HepG2 (cell line): Measurements from ENCODE around the gene LDLRAD3. TPM values are rescaled to one million over a fixed set of nuclear protein-coding genes. Genes with fewer than 3 reads are reported as not detected.

Experiments used
- ATAC-seq: fragments of 200-7000 bp; cut with Tn5 transposase; 3 replicates; pipeline ENCODE4 v1.9.1; 2020; ENCODE audit warnings: mild to moderate bottlenecking, moderate library complexity
- BruUV-seq: library from RNA; stranded (reverse); fragments of 400-500 nt; replicated peaks from 2 replicates; lab custom pipeline; 2021; lab: Mats Ljungman, UMichigan
- CTCF ChIA-PET: fragments of 300-600 bp; formaldehyde crosslinking; extraction: SDS; loops from one replicate; lab custom pipeline; 2021; ENCODE audit warnings: low total read pairs, inconsistent platforms, low intra/inter-chr PET ratio; lab: Yijun Ruan, JAX
- POLR2A ChIA-PET: fragments of 350-600 bp; sonication (Branson Sonifier 250); formaldehyde crosslinking; loops from one replicate; lab custom pipeline; 2020; ENCODE audit warnings: antibody characterized with exemption, inconsistent platforms; lab: Yijun Ruan, JAX
- DNase-seq: peaks from one replicate; pipeline ENCODE4 v3.0.0-alpha.2; 2015; ENCODE audit warnings: low spot score
- FAIRE-seq: peaks from 3 replicates; lab custom pipeline; 2011; peaks lifted over from hg19 to GRCh38; lab: Jason Lieb, UNC
- H2AFZ ChIP-seq: one replicate; pipeline ENCODE4 v1.6.1; 2011; ENCODE audit warnings: low read length, inconsistent platforms
- H3K27ac ChIP-seq: fragments of 300-600 bp; 3 replicates; pipeline ENCODE4 v1.8.0; 2011; ENCODE audit warnings: mixed run types, mild to moderate bottlenecking, mixed read lengths, low read length, inconsistent platforms; ENCODE audit not compliant: insufficient read depth; ENCODE audit errors: extremely low read length
- H3K27me3 ChIP-seq, 2 experiments: fragments of 200-600 bp in 1 of 2; 2 replicates in 1 of 2; 3 replicates in 1 of 2; pipeline versions ENCODE4 v1.6.0 to v1.8.0; 2011; ENCODE audit warnings: low read length in 2 of 2, mild to moderate bottlenecking in 2 of 2, moderate library complexity in 2 of 2, inconsistent platforms in 1 of 2; ENCODE audit not compliant: insufficient read depth in 2 of 2, control insufficient read depth in 1 of 2
- H3K36me3 ChIP-seq, 2 experiments: fragments of 200-600 bp in 1 of 2; replicated peaks in 1 of 2; 2 replicates in 1 of 2; 3 replicates in 1 of 2; pipeline versions ENCODE4 v1.5.1 to v1.8.0; 2011; ENCODE audit warnings: low read length in 2 of 2, inconsistent platforms in 1 of 2; ENCODE audit not compliant: insufficient read depth in 2 of 2, control insufficient read depth in 1 of 2
- H3K4me1 ChIP-seq: 2 replicates; pipeline ENCODE4 v1.5.1; 2012; ENCODE audit warnings: low read length, inconsistent platforms; ENCODE audit not compliant: insufficient read depth
- H3K4me2 ChIP-seq: 2 replicates; pipeline ENCODE4 v1.6.0; 2011; ENCODE audit warnings: low read depth, low read length, inconsistent platforms
- H3K4me3 ChIP-seq, 3 experiments: fragments of 200-600 bp in 1 of 3; sonication (generic), shearing (Covaris generic) in 1 of 3; replicated peaks in 1 of 3; 2 replicates each; pipeline ENCODE4 v1.5.1; 2011 to 2016; ENCODE audit warnings: low read length in 3 of 3, inconsistent platforms in 2 of 3, low read depth in 2 of 3, mild to moderate bottlenecking in 2 of 3, control low read depth in 1 of 3, mixed read lengths in 1 of 3; ENCODE audit not compliant: insufficient read depth in 1 of 3
- H3K79me2 ChIP-seq: one replicate; pipeline ENCODE4 v1.6.1; 2011; ENCODE audit warnings: low read length, inconsistent platforms; ENCODE audit not compliant: insufficient read depth
- H3K9ac ChIP-seq: 2 replicates; pipeline ENCODE4 v1.6.0; 2011; ENCODE audit warnings: mild to moderate bottlenecking, low read depth, low read length, inconsistent platforms; ENCODE audit not compliant: insufficient read depth
- H3K9me3 ChIP-seq: 2 replicates; pipeline ENCODE4 v1.5.1; 2012; ENCODE audit warnings: mild to moderate bottlenecking, low read length
- H4K20me1 ChIP-seq: 2 replicates; pipeline ENCODE4 v1.6.0; 2011; ENCODE audit warnings: inconsistent platforms, mild to moderate bottlenecking, low read length, moderate library complexity; ENCODE audit not compliant: insufficient read depth
- CEBPG ChIP-seq: IDR thresholded peaks from 2 replicates; pipeline ENCODE4 v1.6.1; 2016
- CTCF ChIP-seq: sonication (generic); formaldehyde crosslinking; IDR thresholded peaks from 2 replicates; pipeline ENCODE4 v1.5.0; 2020; ENCODE audit warnings: mild to moderate bottlenecking, missing genetic modification reagents, moderate library complexity
- HMG20A ChIP-seq: IDR thresholded peaks from 2 replicates; pipeline ENCODE4 v1.6.1; 2016; ENCODE audit warnings: borderline replicate concordance
- MTF2 ChIP-seq: sonication (generic); formaldehyde crosslinking; IDR thresholded peaks from 2 replicates; pipeline ENCODE4 v1.5.0; 2020; ENCODE audit warnings: missing genetic modification reagents, borderline replicate concordance
- NBN ChIP-seq: fragments of 450-650 bp; conservative IDR thresholded peaks from 2 replicates; pipeline ENCODE4 v1.6.1; 2017
- RARA ChIP-seq: IDR thresholded peaks from 2 replicates; pipeline ENCODE4 v1.6.1; 2016; ENCODE audit warnings: missing genetic modification reagents, missing compliant biosample characterization
- SIN3B ChIP-seq: fragments of 150-350 bp; IDR thresholded peaks from 2 replicates; pipeline ENCODE4 v1.6.1; 2014; ENCODE audit warnings: low read length
- SMAD1 ChIP-seq: sonication (generic); formaldehyde crosslinking; IDR thresholded peaks from 2 replicates; pipeline ENCODE4 v1.4.0; 2020; ENCODE audit warnings: missing genetic modification reagents, low read depth, mild to moderate bottlenecking, borderline replicate concordance
- TFE3 ChIP-seq: IDR thresholded peaks from 2 replicates; pipeline ENCODE4 v1.6.1; 2016
- ZNF121 ChIP-seq: sonication (generic); formaldehyde crosslinking; IDR thresholded peaks from 2 replicates; pipeline ENCODE4 v1.5.0; 2020; ENCODE audit warnings: mild to moderate bottlenecking, missing genetic modification reagents
- ZNF256 ChIP-seq: sonication (generic); formaldehyde crosslinking; conservative IDR thresholded peaks from 2 replicates; pipeline ENCODE4 v1.4.0; 2020; ENCODE audit warnings: missing genetic modification reagents
- ZNF792 ChIP-seq: IDR thresholded peaks from 2 replicates; pipeline ENCODE4 v1.6.1; 2016
- WGBS: methylation state at CpG from one replicate; pipeline ENCODE4 v1.1.6; 2017; ENCODE audit warnings: low lambda C conversion rate; 5-methylcytosine and 5-hydroxymethylcytosine counted together
- in situ Hi-C: cut with HindIII; loops from 2 replicates; pipeline ENCODE4 v1.10.0; 2017; ENCODE audit warnings: low pct_unique_long_range_greater_than_20kb; ENCODE audit not compliant: extremely low pct_ligation_motif_present
- intact Hi-C: fragments of 100-400 bp; cut with micrococcal nuclease; formaldehyde crosslinking; loops from one replicate; pipeline ENCODE4 v1.10.0; 2022; ENCODE audit not compliant: unreplicated experiment
- polyA plus RNA-seq, 8 experiments: library from polyadenylated mRNA; depleted of rRNA in 3 of 8; stranded (reverse) in 7 of 8; unstranded in 1 of 8; fragments of >200 nt; fragmentation: Illumina TruSeq in 4 of 8; extraction: Trizol in 4 of 8; gene quantifications; 2 replicates each; pipeline versions ENCODE4 v1.2.1 to v1.2.3, GENCODE V29; 2011 to 2016; ENCODE audit warnings: low read depth in 4 of 8, missing spikeins in 1 of 8, mixed read lengths in 1 of 8; ENCODE audit not compliant: insufficient read depth in 1 of 8
- total RNA-seq, 5 experiments: library from RNA; depleted of rRNA; stranded (reverse); fragments of >200 nt; fragmentation: Illumina TruSeq; extraction: Trizol; gene quantifications; 2 replicates each; pipeline ENCODE4 v1.2.3, GENCODE V29; 2016; ENCODE audit warnings: low read depth in 1 of 5
- TF ChIP-seq, protein P1 (sequence below): sonication (generic); formaldehyde crosslinking; IDR thresholded peaks from 2 replicates; pipeline ENCODE4 v1.9.0; 2021; ENCODE audit warnings: missing genetic modification reagents, mild to moderate bottlenecking, borderline replicate concordance
- TF ChIP-seq, protein P2 (sequence below): sonication (generic); formaldehyde crosslinking; IDR thresholded peaks from 2 replicates; pipeline ENCODE4 v1.5.0; 2020; ENCODE audit warnings: missing genetic modification reagents

LDLRAD3 gene
- total and polyA plus RNA-seq, 2 of the 13 experiments (the other 11 are each of a cell fraction or from before 2014, with no cell fraction given), result 0.50 to 0.60 TPM

DNA sequence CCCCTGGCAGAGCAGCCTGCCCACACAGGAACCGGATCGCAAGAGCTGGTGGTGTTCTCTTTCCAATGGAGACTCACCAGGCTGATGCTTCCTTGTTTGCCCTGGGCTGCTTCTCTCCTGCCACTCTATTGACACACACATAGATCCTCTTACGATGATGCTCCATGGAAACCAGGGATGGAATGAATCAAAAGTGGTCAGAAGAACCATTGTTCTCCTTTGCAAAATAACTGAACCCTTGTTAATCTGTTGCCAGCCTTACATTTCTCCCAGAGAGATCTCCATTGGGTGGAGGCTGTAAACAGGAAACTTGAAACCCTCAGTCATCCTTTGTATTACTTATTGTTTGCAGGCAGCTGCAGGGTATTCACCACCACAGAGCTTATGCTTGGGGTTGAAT, 24.6 kb upstream of the LDLRAD3 start:
- BruUV-seq, result no TSS peak
- ChIA-PET CTCF (no interaction called here), POLR2A (no interaction called here)
- intact Hi-C loops (no loop called here), in situ Hi-C loops (no loop called here)
- no peaks in the 10 kb centered on the region for H4K20me1 ChIP-seq
- no peaks in the 10 kb centered on the region for H3K4me1 ChIP-seq
- no peaks in the 10 kb centered on the region for H3K9me3 ChIP-seq
- FAIRE-seq, result no peak
- H3K27me3 ChIP-seq, result no peaks in the 10 kb centered on the region
- 0% methylated on average over 3 of the region's 3 CpGs for WGBS
- no peak overlapping the region for H2AFZ ChIP-seq
- H3K79me2 ChIP-seq, result no peaks in the 10 kb centered on the region
- H3K36me3 ChIP-seq, result no peaks in the 10 kb centered on the region
- no peak overlapping the region for H3K9ac ChIP-seq
- no peak overlapping the region for H3K27ac ChIP-seq
- ATAC-seq, result no peak
- no peak for DNase-seq
- no peak overlapping the region for H3K4me3 ChIP-seq
- no peak overlapping the region for H3K4me2 ChIP-seq
- TF ChIP-seq SMAD1, result no peak
- TF ChIP-seq, protein P1, sequence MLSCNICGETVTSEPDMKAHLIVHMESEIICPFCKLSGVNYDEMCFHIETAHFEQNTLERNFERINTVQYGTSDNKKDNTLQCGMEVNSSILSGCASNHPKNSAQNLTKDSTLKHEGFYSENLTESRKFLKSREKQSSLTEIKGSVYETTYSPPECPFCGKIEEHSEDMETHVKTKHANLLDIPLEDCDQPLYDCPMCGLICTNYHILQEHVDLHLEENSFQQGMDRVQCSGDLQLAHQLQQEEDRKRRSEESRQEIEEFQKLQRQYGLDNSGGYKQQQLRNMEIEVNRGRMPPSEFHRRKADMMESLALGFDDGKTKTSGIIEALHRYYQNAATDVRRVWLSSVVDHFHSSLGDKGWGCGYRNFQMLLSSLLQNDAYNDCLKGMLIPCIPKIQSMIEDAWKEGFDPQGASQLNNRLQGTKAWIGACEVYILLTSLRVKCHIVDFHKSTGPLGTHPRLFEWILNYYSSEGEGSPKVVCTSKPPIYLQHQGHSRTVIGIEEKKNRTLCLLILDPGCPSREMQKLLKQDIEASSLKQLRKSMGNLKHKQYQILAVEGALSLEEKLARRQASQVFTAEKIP (CRISPR knock-in tag), result no peak
- no peak for TF ChIP-seq NBN
- no peak for TF ChIP-seq ZNF792
- TF ChIP-seq HMG20A, result no peak
- TF ChIP-seq ZNF121, result no peak
- TF ChIP-seq, protein P2, sequence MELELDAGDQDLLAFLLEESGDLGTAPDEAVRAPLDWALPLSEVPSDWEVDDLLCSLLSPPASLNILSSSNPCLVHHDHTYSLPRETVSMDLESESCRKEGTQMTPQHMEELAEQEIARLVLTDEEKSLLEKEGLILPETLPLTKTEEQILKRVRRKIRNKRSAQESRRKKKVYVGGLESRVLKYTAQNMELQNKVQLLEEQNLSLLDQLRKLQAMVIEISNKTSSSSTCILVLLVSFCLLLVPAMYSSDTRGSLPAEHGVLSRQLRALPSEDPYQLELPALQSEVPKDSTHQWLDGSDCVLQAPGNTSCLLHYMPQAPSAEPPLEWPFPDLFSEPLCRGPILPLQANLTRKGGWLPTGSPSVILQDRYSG, result no peak
- no peak for TF ChIP-seq SIN3B
- no peak for TF ChIP-seq ZNF256 (CRISPR knock-in tag)
- TF ChIP-seq CEBPG (CRISPR knock-in tag), result no peak
- TF ChIP-seq CTCF (CRISPR knock-in tag), result no peak
- TF ChIP-seq TFE3 (CRISPR knock-in tag), result no peak
- no peak for TF ChIP-seq RARA (CRISPR knock-in tag)
- no peak for TF ChIP-seq MTF2 (CRISPR knock-in tag)
